OCI-LY1 (cell line): ENCODE results near the gene DLG1.

Source experiments
- CTCF ChIP-seq: fragments of 200-600 bp; sonication (generic), shearing (Covaris generic); IDR thresholded peaks from 2 replicates; pipeline ENCODE4 v1.5.1; 2017; ENCODE audit warnings: mild to moderate bottlenecking, antibody characterized with exemption, low read length, moderate library complexity, mixed read lengths
- EZH2 ChIP-seq: fragments of 200-600 bp; sonication (generic), shearing (Covaris generic); IDR thresholded peaks from 2 replicates; pipeline ENCODE4 v1.8.0; 2017; ENCODE audit warnings: borderline replicate concordance, mixed run types, mild to moderate bottlenecking, antibody characterized with exemption, low read length, moderate library complexity, mixed read lengths

DNA sequence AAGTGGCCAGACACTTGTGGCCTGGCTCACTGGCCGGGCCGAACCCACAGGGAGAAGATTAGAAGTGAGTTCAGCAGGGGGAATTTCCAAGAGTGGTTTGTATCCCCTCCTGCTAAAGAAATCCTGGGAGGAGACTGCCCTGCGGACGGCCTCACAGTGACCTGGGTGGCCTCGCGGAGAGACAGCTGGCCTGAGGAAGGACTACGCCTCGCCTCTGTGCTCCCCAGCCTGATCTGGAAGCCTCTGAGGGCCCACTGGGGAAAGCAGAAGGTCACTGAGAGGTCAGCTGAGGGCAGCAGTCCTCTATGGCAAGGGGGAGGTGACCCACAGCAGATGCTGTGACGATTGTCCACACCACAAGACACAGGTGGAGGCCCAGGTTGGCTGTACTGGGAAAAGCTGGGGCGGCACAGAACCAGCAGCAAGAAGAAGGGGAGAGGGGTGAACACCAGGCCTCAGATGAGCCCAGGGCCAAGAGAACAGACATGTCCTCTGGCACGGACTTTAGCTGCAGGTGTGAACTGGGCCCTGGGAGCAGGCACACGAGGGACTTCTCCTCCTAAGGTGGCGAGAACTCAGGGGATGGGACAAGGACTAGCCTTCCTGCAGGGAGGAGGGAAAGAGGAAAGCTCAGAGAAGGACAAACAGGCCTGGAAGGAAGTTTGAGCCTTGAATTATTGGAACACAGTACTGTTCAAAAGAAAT is 37.2 kb upstream of the DLG1 start:
- TF ChIP-seq CTCF (no peak), EZH2 (no peak)
